ENCODE measurements around the gene LRRC73. TPM values are rescaled to one million over a fixed set of nuclear protein-coding genes. Genes with fewer than 3 reads are reported as not detected.

The LRRC73 gene
- polyA plus RNA-seq, 1 donor from 2014 or later, result not detected

GRCh38 chr6:43520097-43520496 lies 10.0 kb upstream of the LRRC73 start:
- no peak overlapping the region for H3K4me3 Mint-ChIP-seq
- no peak overlapping the region for H3K27ac Mint-ChIP-seq
- H3K27me3 Mint-ChIP-seq, result no peaks in the 10 kb centered on the region
- H3K36me3 Mint-ChIP-seq, result peaks cover 5% of the 10 kb centered on the region
- H3K9me3 Mint-ChIP-seq, result no peaks in the 10 kb centered on the region
- peaks cover 6 to 13% (median 13%) of the 10 kb centered on the region in 3 donors for H3K4me1 Mint-ChIP-seq

GRCh38 chr6:43517505-43518357 lies 7.6 kb upstream of the LRRC73 start:
- Mint-ChIP-seq H3K36me3 (peaks cover 6% of the 10 kb centered on the region), H3K9me3 (no peaks in the 10 kb centered on the region), H3K4me3 (no peak overlapping the region), H3K27me3 (no peaks in the 10 kb centered on the region), H3K27ac (no peak overlapping the region), H3K4me1 (peaks cover 6 to 24% (median 23%) of the 10 kb centered on the region in 3 donors)

GRCh38 chr6:43516697-43517504 lies 6.8 kb upstream of the LRRC73 start, which contains the start of the genes POLR1C and YIPF3:
TSS of gene POLR1C (plus strand) at chr6:43517089. CDS start at chr6:43517110, 21 bp downstream.
TSS of gene YIPF3 (minus strand) at chr6:43516926. CDS start at chr6:43516807, 119 bp downstream.
- H3K36me3 Mint-ChIP-seq, result peaks cover 6% of the 10 kb centered on the region
- peaks cover 6 to 24% (median 24%) of the 10 kb centered on the region in 3 donors for H3K4me1 Mint-ChIP-seq
- H3K27ac Mint-ChIP-seq, result no peak within 1 kb of the TSS
- H3K4me3 Mint-ChIP-seq, result no peak within 1 kb of the TSS
- H3K27me3 Mint-ChIP-seq, result no peaks in the 10 kb centered on the region
- H3K9me3 Mint-ChIP-seq, result no peaks in the 10 kb centered on the region

GRCh38 chr6:43516367-43516696 lies 6.2 kb upstream of the LRRC73 start:
- H3K9me3 Mint-ChIP-seq, result no peaks in the 10 kb centered on the region
- no peak overlapping the region for H3K27ac Mint-ChIP-seq
- H3K27me3 Mint-ChIP-seq, result no peaks in the 10 kb centered on the region
- no peak overlapping the region for H3K4me3 Mint-ChIP-seq
- H3K36me3 Mint-ChIP-seq, result peaks cover 6% of the 10 kb centered on the region
- H3K4me1 Mint-ChIP-seq, result peaks cover 10 to 29% (median 26%) of the 10 kb centered on the region in 3 donors

- Mint-ChIP-seq H3K36me3 (peaks cover 6% of the 10 kb centered on the region), H3K4me3 (no peak overlapping the region), H3K27ac (no peak overlapping the region), H3K27me3 (no peaks in the 10 kb centered on the region), H3K9me3 (no peaks in the 10 kb centered on the region), H3K4me1 (peaks cover 10 to 29% (median 26%) of the 10 kb centered on the region in 3 donors)
These were observed 5.7 kb upstream of the LRRC73 start for GRCh38 chr6:43515808-43516207.

GRCh38 chr6:43511824-43512415 lies 1.8 kb upstream of the LRRC73 start:
- peaks cover 13% of the 10 kb centered on the region for H3K27me3 Mint-ChIP-seq
- peak overlapping the region in 1 of 3 donors; percentile 52 for H3K27ac Mint-ChIP-seq
- peaks cover 17 to 38% (median 31%) of the 10 kb centered on the region in 3 donors for H3K4me1 Mint-ChIP-seq
- H3K36me3 Mint-ChIP-seq, result peaks cover 6% of the 10 kb centered on the region
- H3K9me3 Mint-ChIP-seq, result peaks cover 0 to 2% (median 0%) of the 10 kb centered on the region in 3 donors
- H3K4me3 Mint-ChIP-seq, result peak overlapping the region in 1 of 4 donors; percentile 81

- H3K27me3 Mint-ChIP-seq, result peaks cover 13% of the 10 kb centered on the region
- peaks cover 11 to 34% (median 27%) of the 10 kb centered on the region in 3 donors for H3K4me1 Mint-ChIP-seq
- H3K27ac Mint-ChIP-seq, result peak overlapping the region in 1 of 3 donors; percentile 63
These were observed 649 bp upstream of the LRRC73 start for GRCh38 chr6:43510827-43511163.

GRCh38 chr6:43509142-43509983 lies 783 bp downstream of the LRRC73 start:
- Mint-ChIP-seq H3K4me3 (peak overlapping the region; percentile 48 to 92 (median 89)), H3K4me1 (peaks cover 11 to 21% (median 15%) of the 10 kb centered on the region in 3 donors), H3K27ac (peak overlapping the region in 2 of 3 donors; percentile 5 to 76), H3K27me3 (peaks cover 13% of the 10 kb centered on the region), H3K9me3 (peaks cover 0 to 2% (median 0%) of the 10 kb centered on the region in 3 donors), H3K36me3 (no peaks in the 10 kb centered on the region)

More at GRCh38 chr6:43510827-43511163, 649 bp upstream of the LRRC73 start:
- Mint-ChIP-seq H3K9me3 (peaks cover 0 to 2% (median 0%) of the 10 kb centered on the region in 3 donors), H3K36me3 (peaks cover 4% of the 10 kb centered on the region), H3K4me3 (peak overlapping the region; percentile 63 to 92 (median 84))

- H3K9me3 Mint-ChIP-seq, result peaks cover 0 to 2% (median 0%) of the 10 kb centered on the region in 3 donors
- H3K4me1 Mint-ChIP-seq, result peaks cover 11 to 18% (median 11%) of the 10 kb centered on the region in 3 donors
- H3K27ac Mint-ChIP-seq, result peak overlapping the region in 2 of 3 donors; percentile 5 to 76
- H3K27me3 Mint-ChIP-seq, result peaks cover 13% of the 10 kb centered on the region
- H3K36me3 Mint-ChIP-seq, result no peaks in the 10 kb centered on the region
- peak overlapping the region; percentile 48 to 92 (median 89) for H3K4me3 Mint-ChIP-seq
These were observed 1.5 kb downstream of the LRRC73 start for GRCh38 chr6:43508481-43509141.

- peak overlapping the region in 1 of 3 donors; percentile 77 for H3K27ac Mint-ChIP-seq
- H3K9me3 Mint-ChIP-seq, result peaks cover 0 to 2% (median 0%) of the 10 kb centered on the region in 3 donors
- H3K27me3 Mint-ChIP-seq, result peaks cover 13% of the 10 kb centered on the region
- no peaks in the 10 kb centered on the region for H3K36me3 Mint-ChIP-seq
- peaks cover 9 to 15% (median 11%) of the 10 kb centered on the region in 3 donors for H3K4me1 Mint-ChIP-seq
- H3K4me3 Mint-ChIP-seq, result peak overlapping the region in 1 of 4 donors; percentile 73
These were observed 3.3 kb downstream of the LRRC73 start for GRCh38 chr6:43506667-43507471.

GRCh38 chr6:43506171-43506570 lies 4.0 kb downstream of the LRRC73 start:
- H3K27me3 Mint-ChIP-seq, result peaks cover 13% of the 10 kb centered on the region
- H3K4me3 Mint-ChIP-seq, result no peak overlapping the region
- H3K36me3 Mint-ChIP-seq, result peaks cover 1% of the 10 kb centered on the region
- H3K4me1 Mint-ChIP-seq, result peaks cover 7 to 11% (median 7%) of the 10 kb centered on the region in 3 donors
- H3K9me3 Mint-ChIP-seq, result peaks cover 0 to 2% (median 0%) of the 10 kb centered on the region in 3 donors
- H3K27ac Mint-ChIP-seq, result peak overlapping the region in 1 of 3 donors; percentile 77

GRCh38 chr6:43505718-43506117 lies 4.4 kb downstream of the LRRC73 start:
- Mint-ChIP-seq H3K36me3 (peaks cover 1% of the 10 kb centered on the region), H3K27ac (peak overlapping the region in 1 of 3 donors; percentile 57), H3K27me3 (peaks cover 13% of the 10 kb centered on the region), H3K4me1 (peaks cover 7 to 11% (median 7%) of the 10 kb centered on the region in 3 donors), H3K9me3 (peaks cover 0 to 2% (median 0%) of the 10 kb centered on the region in 3 donors), H3K4me3 (no peak overlapping the region)
